Daoy (cell line): ENCODE data around the gene OR2T33. TPM values are rescaled to one million over a fixed set of nuclear protein-coding genes. Genes with fewer than 3 reads are reported as not detected.
"Not testable (repeated sequence)": the region's sequence is repeated elsewhere in the genome, so short reads cannot be mapped to it uniquely, and the experiment has no call there.

Experiments
- DNase-seq: peaks from one replicate; pipeline ENCODE4 v3.0.0-alpha.2; 2015; ENCODE audit warnings: low read depth
- total RNA-seq: library from RNA; depleted of rRNA; stranded (reverse); fragments of >200 nt; shearing (Covaris generic); gene quantifications from 2 replicates; pipeline ENCODE4 v1.2.3, GENCODE V29; 2014; rRNA removed

The OR2T33 gene
- total RNA-seq, result 0.57 and 1.7 TPM in 2 replicates

GRCh38 chr1:248277876-248278275 lies at the start of gene OR2T33:
Gene OR2T33 (minus strand): TSS chr1:248277976. CDS start chr1:248273814, 4,162 bp downstream.
- DNase-seq, result no peak

- DNase-seq, result no peak
Measured at GRCh38 chr1:248324468-248324867, 46.7 kb upstream of the OR2T33 start, which contains the start of gene OR2M7. Gene OR2M7 (minus strand): TSS chr1:248324568. CDS start chr1:248324568, 0 bp downstream.

- no peak for DNase-seq
Measured at GRCh38 chr1:248316796-248317195, 39.0 kb upstream of the OR2T33 start.

GRCh38 chr1:248306740-248307139 lies 29.0 kb upstream of the OR2T33 start:
- DNase-seq, result peak; percentile 11

GRCh38 chr1:248306103-248306502 lies 28.3 kb upstream of the OR2T33 start:
- DNase-seq, result peak; percentile 21

GRCh38 chr1:248305672-248306071 lies 27.9 kb upstream of the OR2T33 start:
- peak; percentile 8 for DNase-seq

- DNase-seq, result no peak
Measured at GRCh38 chr1:248303324-248303723, 25.5 kb upstream of the OR2T33 start, which contains the start of gene OR2T12. Gene OR2T12 (minus strand): TSS chr1:248303424. CDS start chr1:248295578, 7,846 bp downstream.

- DNase-seq, result no peak
Measured at GRCh38 chr1:248288391-248288790, 10.6 kb upstream of the OR2T33 start.

- not testable (repeated sequence) for DNase-seq
Measured at GRCh38 chr1:248273225-248273624, 4.6 kb downstream of the OR2T33 start.

- no peak for DNase-seq
Measured at GRCh38 chr1:248268178-248268577, 9.6 kb downstream of the OR2T33 start.

GRCh38 chr1:248259309-248259708 lies 18.5 kb downstream of the OR2T33 start:
- not testable (repeated sequence) for DNase-seq

- DNase-seq, result peak; percentile 53
Measured at GRCh38 chr1:248243204-248243603, 34.6 kb downstream of the OR2T33 start.

GRCh38 chr1:248239478-248239877 lies 38.3 kb downstream of the OR2T33 start:
- no peak for DNase-seq

GRCh38 chr1:248231117-248231516 lies 46.7 kb downstream of the OR2T33 start, which contains the start of gene OR2M4:
Gene OR2M4 (plus strand): TSS chr1:248231417. CDS start chr1:248238929, 7,512 bp downstream.
- no peak for DNase-seq

GRCh38 chr1:248229360-248229908 lies 48.3 kb downstream of the OR2T33 start:
- no peak for DNase-seq

- DNase-seq, result no peak
Measured at GRCh38 chr1:248225537-248225936, 52.2 kb downstream of the OR2T33 start.

Other genes starting within 250 kb of the OR2T33 start
- 0.06 TPM in 1 of 2 replicates, not detected in the other for gene OR2L2, start 247.9 kb downstream of the OR2T33 start, total RNA-seq
- gene OR2L3, start 231.1 kb downstream of the OR2T33 start, total RNA-seq, result not detected in 2 replicates
- gene OR2L13, start 182.8 kb downstream of the OR2T33 start, total RNA-seq, result 0.06 TPM in 1 of 2 replicates, not detected in the other
- not detected in 2 replicates for gene OR2M5, start 132.8 kb downstream of the OR2T33 start, total RNA-seq
- not detected in 2 replicates for gene OR2M2, start 103.2 kb downstream of the OR2T33 start, total RNA-seq
- gene OR2M3, start 80.7 kb downstream of the OR2T33 start, total RNA-seq, result not detected in 2 replicates
- gene OR2M4, start 46.6 kb downstream of the OR2T33 start, total RNA-seq, result not detected in 2 replicates
- gene OR2T12, start 25.4 kb upstream of the OR2T33 start, total RNA-seq, result not detected in 2 replicates
- gene OR2M7, start 46.6 kb upstream of the OR2T33 start, total RNA-seq, result not detected in 2 replicates
- not detected in 2 replicates for gene OR14C36, start 70.8 kb upstream of the OR2T33 start, total RNA-seq
- not detected in 2 replicates for gene OR2T4, start 83.7 kb upstream of the OR2T33 start, total RNA-seq
- gene OR2T6, start 97.8 kb upstream of the OR2T33 start, total RNA-seq, result not detected in 2 replicates
- not detected in 2 replicates for gene OR2T1, start 125.1 kb upstream of the OR2T33 start, total RNA-seq
- gene OR2T2, start 167.7 kb upstream of the OR2T33 start, total RNA-seq, result not detected in 2 replicates
- gene OR2T3, start 195.4 kb upstream of the OR2T33 start, total RNA-seq, result not detected in 2 replicates
- not detected in 2 replicates for gene OR2T5, start 210.6 kb upstream of the OR2T33 start, total RNA-seq
- not detected in 2 replicates for gene OR2G6, start 230.1 kb upstream of the OR2T33 start, total RNA-seq